ENCODE results near the gene WDFY2. TPM values are rescaled to one million over a fixed set of nuclear protein-coding genes. Genes with fewer than 3 reads are reported as not detected.

Gene WDFY2
- total and polyA plus RNA-seq, 4 donors, result 3.4 to 10.5 (median 5.8) TPM

DNA sequence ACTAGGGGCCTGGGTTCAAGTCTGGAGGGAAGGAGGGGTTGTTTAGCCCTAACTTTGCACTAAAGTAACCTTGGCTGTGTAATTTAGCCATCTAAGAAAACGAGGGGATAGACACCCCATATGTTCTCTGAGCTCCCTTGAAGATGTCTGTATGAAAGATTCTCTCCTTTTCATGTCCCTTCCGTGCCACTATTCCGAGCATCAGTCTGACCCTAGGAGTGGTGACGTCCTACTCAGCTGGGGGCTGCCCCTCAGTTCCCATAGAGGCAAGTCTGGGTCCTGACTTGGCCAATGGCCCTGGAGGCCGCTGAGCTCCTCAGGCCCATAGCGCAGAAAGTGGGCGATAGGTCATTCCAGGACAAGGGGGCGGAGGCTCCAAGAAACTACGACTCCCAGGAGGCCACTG lies 790 bp upstream of the WDFY2 start (continued):
- TF ChIP-seq EGR1 (IDR thresholded peaks at IDR 0.05; ENCODE audit: low read depth in 2 of 2), result no peak
- TF ChIP-seq YY1 (IDR thresholded peaks at IDR 0.05), result no peak
- TF ChIP-seq SP1 (IDR thresholded peaks at IDR 0.05), result no peak

- Histone ChIP-seq H3K27ac (ENCODE audit: low read depth in 1 of 2, low read length in 2 of 2) (peak overlapping the region; percentile 73 to 95), H3K36me3 (ENCODE audit: control insufficient read depth in 4 of 4, insufficient read depth in 3 of 4, low read depth in 1 of 4, low read length in 3 of 4) (no peaks in the 10 kb centered on the region)
Measured at GRCh38 chr13:51584731-51585672, 740 bp downstream of the WDFY2 start.

More at GRCh38 chr13:51584731-51585672, 740 bp downstream of the WDFY2 start:
- Histone ChIP-seq H3K9ac (ENCODE audit: low read depth in 1 of 2, low read length in 2 of 2) (peak overlapping the region; percentile 58 to 71), H3K27me3 (ENCODE audit: control insufficient read depth in 4 of 4, insufficient read depth in 4 of 4, low read length in 3 of 4) (no peaks in the 10 kb centered on the region), H3K4me1 (ENCODE audit: control insufficient read depth in 4 of 4, insufficient read depth in 4 of 4, low read length in 3 of 4) (peaks cover 0 to 13% (median 5%) of the 10 kb centered on the region in 4 donors), H3K9me3 (ENCODE audit: control insufficient read depth in 4 of 4, low read length in 3 of 4) (no peaks in the 10 kb centered on the region), H3K4me3 (ENCODE audit: low read depth in 1 of 3, low read length in 3 of 3) (peak overlapping the region; percentile 80 to 93 (median 91))
- peak; percentile 67 for DNase-seq (ENCODE audit: low spot score)
- TF ChIP-seq, protein P1, sequence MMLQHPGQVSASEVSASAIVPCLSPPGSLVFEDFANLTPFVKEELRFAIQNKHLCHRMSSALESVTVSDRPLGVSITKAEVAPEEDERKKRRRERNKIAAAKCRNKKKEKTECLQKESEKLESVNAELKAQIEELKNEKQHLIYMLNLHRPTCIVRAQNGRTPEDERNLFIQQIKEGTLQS (IDR thresholded peaks at IDR 0.05), result no peak
- TF ChIP-seq SP1 (IDR thresholded peaks at IDR 0.05), result peak; percentile 24
- TF ChIP-seq RAD21 (IDR thresholded peaks at IDR 0.05), result peak; percentile 41 to 54
- TF ChIP-seq CTCF (IDR thresholded peaks at IDR 0.05; ENCODE audit: low read depth, low read length, missing input control), result no peak
- no peak for TF ChIP-seq MAX (IDR thresholded peaks at IDR 0.05)
- TF ChIP-seq, protein P2, sequence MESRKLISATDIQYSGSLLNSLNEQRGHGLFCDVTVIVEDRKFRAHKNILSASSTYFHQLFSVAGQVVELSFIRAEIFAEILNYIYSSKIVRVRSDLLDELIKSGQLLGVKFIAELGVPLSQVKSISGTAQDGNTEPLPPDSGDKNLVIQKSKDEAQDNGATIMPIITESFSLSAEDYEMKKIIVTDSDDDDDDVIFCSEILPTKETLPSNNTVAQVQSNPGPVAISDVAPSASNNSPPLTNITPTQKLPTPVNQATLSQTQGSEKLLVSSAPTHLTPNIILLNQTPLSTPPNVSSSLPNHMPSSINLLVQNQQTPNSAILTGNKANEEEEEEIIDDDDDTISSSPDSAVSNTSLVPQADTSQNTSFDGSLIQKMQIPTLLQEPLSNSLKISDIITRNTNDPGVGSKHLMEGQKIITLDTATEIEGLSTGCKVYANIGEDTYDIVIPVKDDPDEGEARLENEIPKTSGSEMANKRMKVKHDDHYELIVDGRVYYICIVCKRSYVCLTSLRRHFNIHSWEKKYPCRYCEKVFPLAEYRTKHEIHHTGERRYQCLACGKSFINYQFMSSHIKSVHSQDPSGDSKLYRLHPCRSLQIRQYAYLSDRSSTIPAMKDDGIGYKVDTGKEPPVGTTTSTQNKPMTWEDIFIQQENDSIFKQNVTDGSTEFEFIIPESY (IDR thresholded peaks at IDR 0.05), result no peak
- TF ChIP-seq REST (IDR thresholded peaks at IDR 0.05), result no peak
- no peak for TF ChIP-seq YY1 (IDR thresholded peaks at IDR 0.05)
- TF ChIP-seq FOXA1 (IDR thresholded peaks at IDR 0.05), result no peak
- TF ChIP-seq JUND (IDR thresholded peaks at IDR 0.05), result no peak
- TF ChIP-seq EGR1 (IDR thresholded peaks at IDR 0.05; ENCODE audit: low read depth in 2 of 2), result no peak
- no peak for TF ChIP-seq GABPA (IDR thresholded peaks at IDR 0.05 in 1 of 2, conservative IDR thresholded peaks at IDR 0.05 in 1 of 2)
- TF ChIP-seq HNF4A (conservative IDR thresholded peaks at IDR 0.05), result peak; percentile 73 to 74
- TF ChIP-seq FOXA2 (IDR thresholded peaks at IDR 0.05), result no peak
- TF ChIP-seq RXRA (IDR thresholded peaks at IDR 0.05), result peak; percentile 25 to 35
- TF ChIP-seq TAF1 (conservative IDR thresholded peaks at IDR 0.05), result no peak
- no peak for TF ChIP-seq NR2F2 (IDR thresholded peaks at IDR 0.05)
- peak; percentile 42 for TF ChIP-seq HNF4G (IDR thresholded peaks at IDR 0.05)
- 2% methylated on average over 53 of the region's 53 CpGs for WGBS
